Upper lobe of left lung (tissue), 4 donors: ENCODE results near the gene CYCS.

Experiments
- CTCF ChIP-seq, 6 experiments: fragments of 450-650 bp in 4 of 6; fragments of 200-600 bp in 2 of 6; sonication (generic) in 2 of 6; IDR thresholded peaks; one replicate each; pipeline ENCODE4 v1.5.1; 2016 to 2019; ENCODE audit warnings: antibody characterized with exemption in 6 of 6
- POLR2A ChIP-seq, 4 donors: fragments of 450-650 bp; IDR thresholded peaks; one replicate each; pipeline ENCODE4 v1.5.1; 2016 to 2017; ENCODE audit warnings: antibody characterized with exemption in 4 of 4, mild to moderate bottlenecking in 2 of 4
- POLR2AphosphoS5 ChIP-seq, 2 donors: sonication (generic); formaldehyde crosslinking; IDR thresholded peaks; one replicate each; pipeline ENCODE4 v1.5.1; 2017; ENCODE audit warnings: antibody characterized with exemption in 2 of 2

- TF ChIP-seq CTCF (IDR thresholded peaks at IDR 0.05), result peak; percentile 20 to 80 (median 62)
- TF ChIP-seq POLR2AphosphoS5 (IDR thresholded peaks at IDR 0.05), result no peak
- no peak for TF ChIP-seq POLR2A (IDR thresholded peaks at IDR 0.05)
Observed at GRCh38 chr7:25098096-25099046, 26.7 kb downstream of the CYCS start.
